Gastrocnemius medialis (tissue), 4 donors: ENCODE measurements around the gene NAT9.

Experiments used
- POLR2A ChIP-seq, 2 donors: fragments of 450-650 bp; IDR thresholded peaks; one replicate each; pipeline ENCODE4 v1.6.1; 2017; ENCODE audit warnings: antibody characterized with exemption in 2 of 2, mild to moderate bottlenecking in 2 of 2, moderate library complexity in 2 of 2
- TF ChIP-seq, protein P1 (sequence below), 5 experiments: fragments of 450-650 bp in 3 of 5; fragments of 200-600 bp in 2 of 5; sonication (generic) in 2 of 5; IDR thresholded peaks in 4 of 5; conservative IDR thresholded peaks in 1 of 5; 1 replicate in 4 of 5; 2 replicates in 1 of 5; pipeline ENCODE4 v1.5.1; 2016 to 2019; ENCODE audit warnings: antibody characterized with exemption in 5 of 5, mild to moderate bottlenecking in 3 of 5, moderate library complexity in 3 of 5

DNA sequence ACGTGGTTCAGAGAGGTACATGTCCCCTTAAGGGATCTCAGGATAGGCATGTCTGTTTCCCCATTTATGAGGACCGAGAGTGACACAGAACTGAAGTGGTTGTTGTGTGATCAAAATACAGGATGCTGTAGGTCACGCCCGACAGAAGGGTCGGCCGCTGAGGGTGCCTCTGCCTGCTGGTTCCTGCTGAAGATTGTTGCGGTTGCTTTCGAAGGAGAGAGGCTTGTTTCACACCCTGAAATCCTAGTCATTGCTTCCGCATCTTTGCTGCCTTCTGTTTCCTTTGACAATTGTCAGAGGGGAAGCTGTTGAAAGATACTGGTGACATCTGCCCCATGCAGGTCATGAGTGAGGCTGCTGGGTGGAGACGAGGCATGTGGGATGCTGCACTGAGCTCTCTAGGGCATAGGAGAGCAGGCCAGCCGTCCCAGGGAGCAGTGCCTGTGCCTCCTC lies 3.8 kb upstream of the NAT9 start:
- TF ChIP-seq, protein P1, sequence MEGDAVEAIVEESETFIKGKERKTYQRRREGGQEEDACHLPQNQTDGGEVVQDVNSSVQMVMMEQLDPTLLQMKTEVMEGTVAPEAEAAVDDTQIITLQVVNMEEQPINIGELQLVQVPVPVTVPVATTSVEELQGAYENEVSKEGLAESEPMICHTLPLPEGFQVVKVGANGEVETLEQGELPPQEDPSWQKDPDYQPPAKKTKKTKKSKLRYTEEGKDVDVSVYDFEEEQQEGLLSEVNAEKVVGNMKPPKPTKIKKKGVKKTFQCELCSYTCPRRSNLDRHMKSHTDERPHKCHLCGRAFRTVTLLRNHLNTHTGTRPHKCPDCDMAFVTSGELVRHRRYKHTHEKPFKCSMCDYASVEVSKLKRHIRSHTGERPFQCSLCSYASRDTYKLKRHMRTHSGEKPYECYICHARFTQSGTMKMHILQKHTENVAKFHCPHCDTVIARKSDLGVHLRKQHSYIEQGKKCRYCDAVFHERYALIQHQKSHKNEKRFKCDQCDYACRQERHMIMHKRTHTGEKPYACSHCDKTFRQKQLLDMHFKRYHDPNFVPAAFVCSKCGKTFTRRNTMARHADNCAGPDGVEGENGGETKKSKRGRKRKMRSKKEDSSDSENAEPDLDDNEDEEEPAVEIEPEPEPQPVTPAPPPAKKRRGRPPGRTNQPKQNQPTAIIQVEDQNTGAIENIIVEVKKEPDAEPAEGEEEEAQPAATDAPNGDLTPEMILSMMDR (IDR thresholded peaks at IDR 0.05 in 4 of 5, conservative IDR thresholded peaks at IDR 0.05 in 1 of 5): no peak
- TF ChIP-seq POLR2A (IDR thresholded peaks at IDR 0.05): peak in 1 of 2 donors; percentile 17
